GM12865 (cell line): ENCODE measurements around the gene TBC1D22A.

Experiments used
- DNase-seq: peaks from one replicate; pipeline ENCODE4 v3.0.0; 2010; ENCODE audit warnings: low read depth
- H3K4me3 ChIP-seq: 2 replicates; pipeline ENCODE4 v1.5.1; 2011; ENCODE audit warnings: mild to moderate bottlenecking, low read depth, low read length, control low read depth
- TF ChIP-seq, protein P1 (sequence below): IDR thresholded peaks from 2 replicates; pipeline ENCODE4 v1.5.1; 2011; ENCODE audit warnings: low read length, control low read depth, low read depth, inconsistent platforms; ENCODE audit not compliant: insufficient read depth; ENCODE audit errors: missing control alignments

TBC1D22A gene

DNA sequence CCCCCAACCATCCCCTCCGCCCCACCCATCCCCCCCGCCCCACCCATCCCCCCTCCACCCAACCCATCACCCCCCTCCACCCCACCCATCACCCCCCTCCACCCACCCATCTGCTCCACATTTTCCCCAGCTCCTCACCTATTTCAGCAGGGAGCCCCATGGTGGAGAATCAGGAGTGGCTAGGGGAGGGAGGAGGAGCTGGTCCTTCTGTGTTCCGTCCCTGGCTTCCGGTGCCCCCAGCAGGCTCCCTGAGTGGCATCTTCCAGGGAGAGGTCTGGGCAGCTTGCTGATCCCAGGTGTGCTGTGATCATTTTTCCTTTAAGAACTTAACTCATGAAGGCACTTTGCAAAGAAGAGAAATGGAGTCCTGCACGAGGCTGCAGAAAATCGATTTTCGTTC lies 365.8 kb downstream of the TBC1D22A start:
- no peak overlapping the region for H3K4me3 ChIP-seq
- no peak for DNase-seq
- TF ChIP-seq, protein P1, sequence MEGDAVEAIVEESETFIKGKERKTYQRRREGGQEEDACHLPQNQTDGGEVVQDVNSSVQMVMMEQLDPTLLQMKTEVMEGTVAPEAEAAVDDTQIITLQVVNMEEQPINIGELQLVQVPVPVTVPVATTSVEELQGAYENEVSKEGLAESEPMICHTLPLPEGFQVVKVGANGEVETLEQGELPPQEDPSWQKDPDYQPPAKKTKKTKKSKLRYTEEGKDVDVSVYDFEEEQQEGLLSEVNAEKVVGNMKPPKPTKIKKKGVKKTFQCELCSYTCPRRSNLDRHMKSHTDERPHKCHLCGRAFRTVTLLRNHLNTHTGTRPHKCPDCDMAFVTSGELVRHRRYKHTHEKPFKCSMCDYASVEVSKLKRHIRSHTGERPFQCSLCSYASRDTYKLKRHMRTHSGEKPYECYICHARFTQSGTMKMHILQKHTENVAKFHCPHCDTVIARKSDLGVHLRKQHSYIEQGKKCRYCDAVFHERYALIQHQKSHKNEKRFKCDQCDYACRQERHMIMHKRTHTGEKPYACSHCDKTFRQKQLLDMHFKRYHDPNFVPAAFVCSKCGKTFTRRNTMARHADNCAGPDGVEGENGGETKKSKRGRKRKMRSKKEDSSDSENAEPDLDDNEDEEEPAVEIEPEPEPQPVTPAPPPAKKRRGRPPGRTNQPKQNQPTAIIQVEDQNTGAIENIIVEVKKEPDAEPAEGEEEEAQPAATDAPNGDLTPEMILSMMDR, result no peak

DNA sequence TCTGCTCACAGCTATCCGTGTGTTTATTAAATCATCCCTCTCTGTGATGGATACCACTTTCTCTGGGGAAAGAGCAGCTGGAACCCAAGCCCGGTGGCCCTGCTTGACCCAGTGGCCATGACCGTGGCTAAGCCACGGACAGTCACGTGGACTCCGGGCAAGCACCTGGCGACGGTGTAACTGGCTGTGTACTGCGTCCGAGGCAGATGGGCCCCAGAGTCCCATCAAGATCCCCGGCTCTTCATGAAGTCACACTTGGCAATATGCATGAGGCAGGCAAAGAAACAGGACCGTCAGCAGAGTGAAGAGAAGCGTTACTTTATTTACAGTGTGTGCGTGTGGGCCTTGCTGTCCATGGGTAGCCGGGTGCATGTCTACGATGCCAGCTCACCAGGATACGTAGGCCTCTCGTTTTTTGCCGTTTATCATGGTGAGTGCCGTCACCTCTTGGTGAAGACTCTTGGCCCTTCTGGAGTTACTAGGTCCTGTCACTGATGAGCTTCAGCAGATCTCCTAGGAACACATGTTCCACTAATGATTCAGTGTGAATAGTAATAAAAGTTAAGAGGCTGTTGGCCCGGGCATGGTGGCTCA lies 366.3 kb downstream of the TBC1D22A start:
- no peak for DNase-seq
- TF ChIP-seq, protein P1, result no peak

DNA sequence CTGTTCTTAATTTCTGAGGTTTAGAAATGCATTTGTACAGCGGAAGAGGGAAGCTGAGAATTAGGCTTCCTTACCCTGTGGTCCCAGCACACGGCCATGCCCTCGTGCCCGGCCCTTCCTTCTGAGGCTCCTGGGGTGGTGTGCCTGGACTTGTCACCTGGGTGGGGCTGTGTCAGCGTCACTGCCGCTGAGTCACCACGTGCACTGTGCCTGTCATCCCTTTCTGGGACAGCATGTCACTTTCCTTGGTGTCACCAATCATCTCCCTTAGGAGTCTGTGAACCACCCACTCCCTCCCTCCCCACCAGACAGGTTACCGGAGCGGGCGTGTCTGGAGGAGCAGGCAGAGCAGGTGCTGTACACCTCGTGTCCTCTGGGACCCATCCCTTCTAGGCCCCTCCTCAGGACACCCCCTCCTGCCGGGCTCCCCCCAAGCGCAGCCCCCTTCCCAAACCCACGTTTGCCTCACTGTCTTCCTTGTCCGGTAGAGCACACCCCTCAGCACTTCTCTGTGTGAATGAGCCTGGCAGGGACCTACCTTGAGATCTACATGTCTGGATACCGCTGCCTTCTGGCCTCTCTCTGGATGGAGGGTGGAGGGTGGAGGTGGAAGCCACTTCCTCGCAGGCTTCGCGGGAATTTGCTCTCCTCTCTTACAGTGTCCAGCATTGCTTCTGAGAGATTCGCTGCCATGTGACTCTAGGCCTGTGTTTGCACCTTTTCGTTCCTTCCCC lies 367.6 kb downstream of the TBC1D22A start:
- TF ChIP-seq, protein P1, result no peak
- no peak overlapping the region for H3K4me3 ChIP-seq
- no peak for DNase-seq

More for the DNA sequence above, 366.3 kb downstream of the TBC1D22A start:
- H3K4me3 ChIP-seq, result no peak overlapping the region

DNA sequence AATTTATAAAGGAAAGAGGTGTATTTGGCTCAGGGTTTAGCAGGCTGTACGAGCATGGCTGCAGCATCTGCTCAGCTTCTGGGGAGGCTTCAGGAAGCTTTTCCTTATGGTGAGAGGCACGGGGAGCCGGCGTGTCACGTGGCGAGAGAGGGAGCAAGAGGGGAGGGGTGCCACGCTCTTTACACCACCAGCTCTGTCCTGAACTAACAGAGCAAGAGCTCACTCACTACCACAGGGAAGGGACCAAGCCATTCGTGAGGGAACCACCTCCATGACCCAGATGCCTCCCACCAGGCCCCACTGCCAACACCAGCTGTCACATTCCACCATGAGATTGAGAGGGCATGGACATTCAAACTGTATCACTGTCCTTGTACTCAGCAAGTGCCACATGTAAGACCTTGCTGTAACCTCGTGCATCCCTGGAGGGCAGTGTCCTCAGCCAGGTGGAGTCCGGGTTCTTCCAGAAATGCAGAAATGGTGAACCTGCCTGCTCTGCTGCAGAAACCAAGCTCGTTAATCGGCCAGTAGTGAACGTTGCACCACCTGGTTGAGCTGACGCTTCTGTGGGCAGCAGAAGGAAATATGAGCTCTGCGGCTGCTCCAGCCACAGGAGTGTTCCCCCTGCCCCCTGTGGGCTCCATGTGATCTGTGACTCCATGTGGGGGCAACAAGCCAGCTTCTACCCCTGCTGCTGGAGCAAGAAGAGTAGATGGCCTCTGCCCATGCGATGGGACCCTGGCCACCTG lies 368.6 kb downstream of the TBC1D22A start:
- TF ChIP-seq, protein P1, result no peak
- no peak for DNase-seq
- no peak overlapping the region for H3K4me3 ChIP-seq

DNA sequence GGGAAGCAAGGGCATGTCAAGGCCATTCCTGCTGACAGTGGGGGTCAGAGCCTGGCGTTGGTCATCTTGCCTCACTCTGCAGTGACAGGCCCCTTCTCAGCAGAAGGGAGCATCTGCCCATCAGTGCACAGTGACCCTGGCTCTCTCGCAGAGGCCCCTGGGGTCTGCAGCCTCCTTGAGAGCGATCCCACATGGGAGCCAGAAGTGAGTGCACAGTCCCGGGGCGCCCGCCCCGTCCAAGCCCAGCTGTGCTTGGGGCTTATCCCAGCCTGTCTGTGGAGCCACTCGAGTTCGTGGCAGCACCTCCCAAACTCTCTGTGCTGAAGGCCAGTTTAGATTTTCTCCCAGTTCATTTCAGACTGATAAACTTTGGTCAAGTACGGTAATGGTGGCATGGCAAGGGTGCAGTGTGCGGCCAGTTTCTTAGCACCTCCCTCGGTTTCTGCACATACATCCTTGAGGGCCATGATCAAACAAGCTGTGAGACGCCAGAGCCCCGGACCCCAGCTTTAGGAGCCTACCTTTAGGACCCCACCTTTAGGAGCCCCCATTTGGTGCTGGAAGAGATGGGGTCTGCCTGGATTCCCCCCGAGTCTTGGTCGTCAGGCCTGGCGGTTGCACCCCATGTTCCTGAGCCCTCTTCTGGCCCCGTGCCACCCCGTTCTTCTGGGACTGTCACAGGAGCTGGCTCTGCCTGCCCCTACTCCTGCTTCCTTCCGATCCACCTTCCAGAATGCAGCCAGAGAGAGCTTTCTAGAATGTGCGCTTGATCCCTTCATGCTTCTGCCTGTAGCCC lies 369.4 kb downstream of the TBC1D22A start:
- TF ChIP-seq, protein P1, result no peak
- no peak for DNase-seq
- no peak overlapping the region for H3K4me3 ChIP-seq

DNA sequence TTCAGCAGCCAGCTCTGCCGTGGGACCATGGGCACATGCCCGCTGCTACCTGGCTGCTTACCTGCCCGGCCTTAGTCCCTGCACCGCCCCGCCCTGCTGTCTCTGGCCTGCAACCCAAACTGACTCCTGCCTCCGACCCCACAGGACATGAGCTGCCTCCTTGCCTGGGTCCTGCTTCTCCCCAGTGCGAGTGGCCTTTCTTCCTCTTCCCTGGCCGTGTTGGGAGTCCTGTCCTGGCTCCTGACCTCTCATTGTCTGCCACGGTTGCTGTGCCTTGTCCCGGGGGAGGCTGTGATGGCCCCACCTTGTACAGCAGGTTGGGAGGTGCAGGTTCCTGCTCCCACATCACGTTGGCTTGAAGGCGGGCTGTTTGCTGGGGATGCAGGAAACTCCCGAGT lies 370.0 kb downstream of the TBC1D22A start:
- DNase-seq, result no peak
- TF ChIP-seq, protein P1, result no peak
- H3K4me3 ChIP-seq, result no peak overlapping the region
